Measurements from ENCODE around the gene CNTN6.

DNA sequence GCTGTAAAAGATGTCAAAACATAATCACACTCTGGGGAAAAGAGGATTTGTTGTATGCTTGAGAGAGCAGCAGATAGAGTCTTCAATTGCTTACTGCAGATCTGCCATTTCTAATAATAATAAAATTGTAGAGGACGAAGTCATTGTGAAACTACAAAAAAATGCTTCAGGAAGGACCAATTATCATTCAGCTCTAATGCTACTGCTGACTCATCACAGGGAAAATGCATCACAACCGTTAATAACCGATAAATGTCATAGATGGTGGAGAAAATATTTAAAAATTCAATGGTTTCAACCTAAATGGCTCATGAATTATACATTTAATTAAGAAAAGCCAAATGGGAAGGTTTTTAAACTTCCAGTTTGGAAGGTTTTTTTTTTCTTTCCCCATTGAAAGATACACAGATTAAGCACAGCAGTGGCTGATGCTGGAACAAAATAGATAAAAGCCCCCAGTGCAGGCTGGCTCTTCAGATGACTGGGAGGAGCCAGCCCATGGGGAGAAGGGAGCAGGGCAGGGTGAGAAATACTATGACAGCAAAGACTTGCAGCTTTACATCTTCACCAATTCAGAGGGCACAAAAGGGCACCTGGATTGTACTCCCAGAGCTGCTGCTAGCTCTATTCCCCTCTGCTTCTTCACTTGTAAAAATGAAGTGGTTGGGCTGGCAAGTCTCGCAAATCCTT lies 196.1 kb downstream of the CNTN6 start:
- TF ChIP-seq, protein P1, sequence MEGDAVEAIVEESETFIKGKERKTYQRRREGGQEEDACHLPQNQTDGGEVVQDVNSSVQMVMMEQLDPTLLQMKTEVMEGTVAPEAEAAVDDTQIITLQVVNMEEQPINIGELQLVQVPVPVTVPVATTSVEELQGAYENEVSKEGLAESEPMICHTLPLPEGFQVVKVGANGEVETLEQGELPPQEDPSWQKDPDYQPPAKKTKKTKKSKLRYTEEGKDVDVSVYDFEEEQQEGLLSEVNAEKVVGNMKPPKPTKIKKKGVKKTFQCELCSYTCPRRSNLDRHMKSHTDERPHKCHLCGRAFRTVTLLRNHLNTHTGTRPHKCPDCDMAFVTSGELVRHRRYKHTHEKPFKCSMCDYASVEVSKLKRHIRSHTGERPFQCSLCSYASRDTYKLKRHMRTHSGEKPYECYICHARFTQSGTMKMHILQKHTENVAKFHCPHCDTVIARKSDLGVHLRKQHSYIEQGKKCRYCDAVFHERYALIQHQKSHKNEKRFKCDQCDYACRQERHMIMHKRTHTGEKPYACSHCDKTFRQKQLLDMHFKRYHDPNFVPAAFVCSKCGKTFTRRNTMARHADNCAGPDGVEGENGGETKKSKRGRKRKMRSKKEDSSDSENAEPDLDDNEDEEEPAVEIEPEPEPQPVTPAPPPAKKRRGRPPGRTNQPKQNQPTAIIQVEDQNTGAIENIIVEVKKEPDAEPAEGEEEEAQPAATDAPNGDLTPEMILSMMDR (IDR thresholded peaks at IDR 0.05 in 2 of 3, conservative IDR thresholded peaks at IDR 0.05 in 1 of 3; ENCODE audit: borderline replicate concordance in 1 of 3, insufficient read depth in 1 of 3, low read depth in 2 of 3, low read length in 2 of 3), result no peak
- TF ChIP-seq, protein P2, sequence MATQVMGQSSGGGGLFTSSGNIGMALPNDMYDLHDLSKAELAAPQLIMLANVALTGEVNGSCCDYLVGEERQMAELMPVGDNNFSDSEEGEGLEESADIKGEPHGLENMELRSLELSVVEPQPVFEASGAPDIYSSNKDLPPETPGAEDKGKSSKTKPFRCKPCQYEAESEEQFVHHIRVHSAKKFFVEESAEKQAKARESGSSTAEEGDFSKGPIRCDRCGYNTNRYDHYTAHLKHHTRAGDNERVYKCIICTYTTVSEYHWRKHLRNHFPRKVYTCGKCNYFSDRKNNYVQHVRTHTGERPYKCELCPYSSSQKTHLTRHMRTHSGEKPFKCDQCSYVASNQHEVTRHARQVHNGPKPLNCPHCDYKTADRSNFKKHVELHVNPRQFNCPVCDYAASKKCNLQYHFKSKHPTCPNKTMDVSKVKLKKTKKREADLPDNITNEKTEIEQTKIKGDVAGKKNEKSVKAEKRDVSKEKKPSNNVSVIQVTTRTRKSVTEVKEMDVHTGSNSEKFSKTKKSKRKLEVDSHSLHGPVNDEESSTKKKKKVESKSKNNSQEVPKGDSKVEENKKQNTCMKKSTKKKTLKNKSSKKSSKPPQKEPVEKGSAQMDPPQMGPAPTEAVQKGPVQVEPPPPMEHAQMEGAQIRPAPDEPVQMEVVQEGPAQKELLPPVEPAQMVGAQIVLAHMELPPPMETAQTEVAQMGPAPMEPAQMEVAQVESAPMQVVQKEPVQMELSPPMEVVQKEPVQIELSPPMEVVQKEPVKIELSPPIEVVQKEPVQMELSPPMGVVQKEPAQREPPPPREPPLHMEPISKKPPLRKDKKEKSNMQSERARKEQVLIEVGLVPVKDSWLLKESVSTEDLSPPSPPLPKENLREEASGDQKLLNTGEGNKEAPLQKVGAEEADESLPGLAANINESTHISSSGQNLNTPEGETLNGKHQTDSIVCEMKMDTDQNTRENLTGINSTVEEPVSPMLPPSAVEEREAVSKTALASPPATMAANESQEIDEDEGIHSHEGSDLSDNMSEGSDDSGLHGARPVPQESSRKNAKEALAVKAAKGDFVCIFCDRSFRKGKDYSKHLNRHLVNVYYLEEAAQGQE (IDR thresholded peaks at IDR 0.05; ENCODE audit: low read depth), result no peak
- TF ChIP-seq, protein P3, sequence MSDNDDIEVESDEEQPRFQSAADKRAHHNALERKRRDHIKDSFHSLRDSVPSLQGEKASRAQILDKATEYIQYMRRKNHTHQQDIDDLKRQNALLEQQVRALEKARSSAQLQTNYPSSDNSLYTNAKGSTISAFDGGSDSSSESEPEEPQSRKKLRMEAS (IDR thresholded peaks at IDR 0.05), result no peak
- TF ChIP-seq EZH2 (IDR thresholded peaks at IDR 0.05), result no peak
- no peak for TF ChIP-seq EGR1 (IDR thresholded peaks at IDR 0.05; ENCODE audit: low read depth)
- no peak for TF ChIP-seq EZH2phosphoT487 (IDR thresholded peaks at IDR 0.05; ENCODE audit: borderline replicate concordance)
- no peak for TF ChIP-seq FOSL1 (IDR thresholded peaks at IDR 0.05; ENCODE audit: low read depth)

Measured in HCT116 (cell line).